GM19238 (cell line): ENCODE data around the gene KLHL42.
A peak's percentile ranks its signal among the peaks of the same experiment; 100 is the strongest.
"Not testable (repeated sequence)": the region's sequence is repeated elsewhere in the genome, so short reads cannot be mapped to it uniquely, and the experiment has no call there.

Source experiments
- DNase-seq: peaks from one replicate; pipeline ENCODE4 v3.0.0; 2011; ENCODE audit warnings: low spot score; ENCODE audit not compliant: insufficient read length

The KLHL42 gene

DNA sequence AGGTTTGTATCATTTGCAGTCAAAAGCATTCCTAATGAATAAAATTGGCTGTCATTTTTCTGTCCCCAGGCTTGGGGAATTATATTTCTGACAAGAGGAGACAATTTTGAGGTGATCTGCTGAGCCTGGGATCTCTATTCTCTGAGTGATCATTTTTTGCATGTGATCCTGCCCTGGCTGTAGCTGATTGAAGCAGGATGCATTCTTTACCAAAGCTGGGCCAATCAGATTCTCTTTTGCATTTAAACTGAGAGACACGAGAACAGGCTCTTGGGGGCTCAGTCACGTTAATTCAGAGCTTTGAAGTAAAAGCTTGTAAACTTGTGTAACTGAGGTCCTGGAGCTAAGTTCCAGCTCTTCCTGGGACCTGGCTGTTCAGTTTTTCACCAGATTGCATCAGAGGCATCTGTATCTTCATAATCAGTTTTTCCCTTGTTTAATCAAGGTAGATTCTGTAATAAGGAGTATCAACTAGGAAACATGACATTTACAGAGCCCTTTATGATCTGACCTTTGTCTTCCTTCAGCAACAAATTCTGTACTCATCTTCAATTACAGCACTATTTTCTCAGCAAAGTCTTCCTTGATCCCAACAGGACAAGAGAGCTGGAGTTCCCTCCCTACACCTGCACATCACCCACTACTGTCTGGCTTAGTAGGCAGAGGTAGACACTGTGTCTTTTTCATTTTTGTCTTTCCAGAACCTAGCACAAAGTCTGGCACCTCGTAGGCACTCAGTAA lies 35.0 kb downstream of the KLHL42 start:
- no peak for DNase-seq

DNA sequence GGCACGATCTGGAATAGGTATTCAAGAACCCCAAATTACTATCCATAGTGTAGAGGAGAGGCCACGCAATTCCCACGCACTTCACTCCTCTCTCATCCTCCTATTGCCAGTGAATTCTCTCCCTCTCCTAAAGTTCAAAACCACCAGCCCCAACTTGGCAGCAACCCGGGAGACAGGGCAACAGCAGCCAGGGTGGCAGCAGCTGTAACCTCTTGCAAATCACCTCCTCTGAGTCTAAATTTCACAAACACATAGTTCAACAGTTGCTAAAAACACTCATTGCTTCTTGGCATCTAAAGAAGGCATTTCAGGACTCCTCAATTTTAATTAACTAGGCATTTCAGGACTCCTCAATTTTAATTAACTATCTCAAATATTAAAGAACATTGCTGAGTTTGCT lies 37.7 kb downstream of the KLHL42 start:
- DNase-seq: no peak

GRCh38 chr12:27818401-27818918 lies 38.4 kb downstream of the KLHL42 start:
- no peak for DNase-seq

DNA sequence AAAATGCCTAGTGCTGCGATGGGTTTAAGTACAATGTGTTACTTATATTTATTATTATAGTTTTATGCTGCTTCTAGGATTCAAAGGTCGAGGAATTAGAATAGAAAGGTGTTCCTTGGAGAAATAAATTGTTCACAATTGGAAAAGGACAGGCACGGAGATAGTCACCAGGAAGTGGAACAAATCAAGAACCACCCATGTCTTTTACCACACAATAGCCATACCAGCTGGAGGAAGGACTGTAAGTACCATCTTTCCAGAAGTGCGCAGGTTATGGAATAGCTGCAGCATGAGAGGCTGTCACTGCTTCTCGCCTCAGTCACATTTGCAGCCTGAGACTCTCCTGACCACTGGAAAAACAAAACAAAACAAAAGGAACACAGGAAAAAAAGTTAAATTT lies 40.5 kb downstream of the KLHL42 start:
- no peak for DNase-seq

GRCh38 chr12:27821259-27821973 lies 41.4 kb downstream of the KLHL42 start:
- peak; percentile 19 for DNase-seq

DNA sequence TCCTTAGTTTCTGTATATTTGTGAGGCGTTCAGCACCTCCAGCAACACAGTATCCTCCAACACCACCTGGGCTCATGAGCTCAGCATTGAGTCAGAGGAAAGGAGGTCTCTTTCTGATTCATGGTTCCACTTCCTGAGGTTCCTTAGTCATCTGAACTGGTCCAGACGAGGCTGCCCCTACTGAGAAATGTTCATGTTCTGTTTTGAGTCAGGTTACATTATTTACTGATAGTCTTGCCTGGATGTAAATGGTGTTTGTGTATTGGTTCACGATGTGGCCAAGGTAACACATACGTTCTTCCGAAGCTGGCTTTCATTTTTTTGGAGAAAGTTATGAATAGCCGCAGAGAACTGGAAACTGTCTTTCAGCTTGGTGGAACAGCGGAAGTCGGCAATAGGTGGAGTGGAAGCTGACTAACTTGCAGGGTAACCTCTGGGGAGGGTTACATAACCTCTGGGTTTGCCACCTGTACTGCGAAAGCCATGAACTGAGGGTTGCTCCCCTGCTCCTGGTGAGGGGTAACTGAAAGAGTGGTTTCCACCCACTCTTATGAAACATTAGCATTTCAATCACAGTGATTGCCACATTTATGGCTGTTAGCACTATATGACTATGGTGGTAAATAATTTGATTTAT lies 42.2 kb downstream of the KLHL42 start:
- peak; percentile 23 for DNase-seq

DNA sequence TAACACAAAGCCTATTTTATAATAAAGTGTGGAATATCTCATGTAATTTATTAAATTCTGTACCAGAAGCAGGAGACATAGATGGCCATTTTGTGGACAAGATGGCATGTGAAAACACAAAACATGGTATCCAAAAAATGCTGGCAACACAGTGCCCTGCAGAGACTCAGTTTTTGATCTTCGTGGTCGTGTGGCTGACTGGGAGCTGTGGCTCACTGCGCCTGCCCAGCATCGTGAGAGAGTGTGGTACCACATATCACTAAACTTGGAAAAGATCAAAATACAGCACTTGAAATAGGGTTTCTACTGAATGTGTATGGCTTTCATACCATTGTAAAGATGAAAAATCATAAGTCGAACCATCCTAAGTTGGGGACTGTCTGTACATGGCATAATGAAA lies 43.0 kb downstream of the KLHL42 start:
- DNase-seq: no peak

DNA sequence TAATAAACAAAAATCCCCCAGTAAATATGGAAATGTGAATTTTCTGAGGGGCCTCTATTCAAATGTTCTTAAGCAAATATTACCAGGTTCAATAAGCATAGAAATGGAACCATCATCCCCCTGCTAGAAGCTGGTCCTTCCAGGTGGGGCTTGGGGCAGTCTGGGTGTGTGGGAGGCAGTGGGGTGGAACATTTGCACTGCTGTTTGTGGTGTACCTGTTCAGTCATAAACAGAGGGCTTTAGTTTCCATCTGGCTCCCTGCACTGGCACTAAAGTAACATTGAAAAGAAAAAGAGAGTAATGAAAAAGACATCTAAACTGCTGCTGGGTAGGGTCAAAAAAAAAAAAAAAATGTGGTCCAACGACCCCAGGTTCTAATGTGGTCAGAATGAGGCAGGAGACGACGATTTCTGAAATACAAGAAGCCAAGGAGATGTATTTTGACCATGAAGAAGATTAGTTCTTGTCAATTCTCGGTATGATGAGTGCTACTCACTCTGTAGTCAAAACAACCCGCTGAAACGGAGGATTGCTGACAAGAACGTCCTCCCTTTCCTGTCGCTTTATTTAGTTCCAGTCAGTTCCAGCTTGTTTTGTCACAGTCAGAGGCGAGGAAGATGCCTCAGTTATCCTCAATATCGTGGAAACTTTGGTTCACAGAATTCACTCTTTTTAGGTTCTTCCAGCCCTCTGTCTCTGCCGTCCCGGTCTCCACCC lies 44.3 kb downstream of the KLHL42 start:
- DNase-seq: peak; percentile 27

DNA sequence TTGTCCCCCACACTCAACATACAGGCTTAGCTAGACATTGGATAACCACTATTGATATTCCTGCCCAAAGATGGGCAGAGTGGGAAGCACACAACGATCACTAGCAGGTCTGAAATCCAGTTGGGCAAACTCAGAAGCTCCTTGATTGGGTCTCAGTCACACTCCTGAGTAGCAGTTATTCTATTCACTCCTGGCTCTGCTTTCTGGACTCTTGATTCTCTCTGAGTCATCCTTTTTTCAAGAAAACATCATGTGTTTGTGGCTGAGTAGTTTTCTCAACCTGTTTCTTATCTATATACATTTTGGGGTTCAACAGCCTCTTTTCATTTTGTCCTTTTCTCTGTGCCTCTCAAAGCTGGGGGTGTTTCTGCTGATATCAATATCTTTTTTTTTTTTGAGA lies 46.0 kb downstream of the KLHL42 start:
- no peak for DNase-seq

DNA sequence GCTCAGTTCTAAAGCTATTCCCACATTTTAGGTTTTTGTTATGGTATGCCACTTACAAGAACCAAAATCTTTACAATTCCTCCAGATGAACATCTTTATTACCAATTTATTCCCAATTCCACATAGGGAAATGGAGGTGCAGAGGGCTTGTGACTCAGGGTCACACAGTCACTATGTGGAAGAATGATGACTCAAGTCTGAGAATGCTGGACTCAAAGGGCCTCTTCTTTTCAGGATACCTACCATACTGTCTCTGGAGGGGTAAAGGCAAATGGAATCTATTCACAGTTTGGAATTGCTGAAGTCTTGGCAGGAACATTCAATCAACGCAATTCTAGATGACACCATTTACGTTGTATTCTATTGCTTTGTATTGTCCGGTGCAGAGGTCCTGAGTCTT lies 48.2 kb downstream of the KLHL42 start:
- DNase-seq: no peak

DNA sequence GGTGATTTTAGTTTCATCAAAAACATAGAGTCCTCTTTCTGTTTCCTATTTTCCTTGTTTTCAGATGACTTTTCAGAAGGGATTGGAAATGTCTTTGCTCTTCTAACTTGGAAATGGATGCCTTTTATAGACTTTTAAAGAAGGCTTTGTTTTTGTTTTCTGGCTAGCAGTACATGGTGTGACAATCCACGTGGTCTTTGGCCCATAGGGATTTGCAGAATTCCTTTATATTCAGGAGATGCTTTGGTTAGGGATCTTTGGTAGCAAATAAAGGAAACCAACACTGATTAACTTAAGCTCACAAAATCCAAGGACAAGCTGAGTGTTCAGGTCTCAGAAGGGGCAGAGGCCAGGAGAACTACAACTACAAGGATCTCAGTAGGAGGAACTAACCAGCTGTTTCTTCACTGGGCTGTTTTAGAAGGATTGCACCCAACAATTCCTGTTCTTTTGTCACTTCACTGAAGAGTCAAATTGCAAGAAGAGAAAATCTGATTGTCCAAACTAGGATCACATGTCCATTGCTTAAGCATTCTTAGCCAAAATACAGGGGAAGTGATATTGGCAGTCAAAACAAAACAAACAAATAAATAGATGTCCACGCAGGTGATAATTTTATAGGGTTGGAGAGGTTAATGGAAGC lies 58.6 kb downstream of the KLHL42 start:
- DNase-seq: no peak

- DNase-seq: no peak
These were observed 60.4 kb downstream of the KLHL42 start for GRCh38 chr12:27840229-27840999.

DNA sequence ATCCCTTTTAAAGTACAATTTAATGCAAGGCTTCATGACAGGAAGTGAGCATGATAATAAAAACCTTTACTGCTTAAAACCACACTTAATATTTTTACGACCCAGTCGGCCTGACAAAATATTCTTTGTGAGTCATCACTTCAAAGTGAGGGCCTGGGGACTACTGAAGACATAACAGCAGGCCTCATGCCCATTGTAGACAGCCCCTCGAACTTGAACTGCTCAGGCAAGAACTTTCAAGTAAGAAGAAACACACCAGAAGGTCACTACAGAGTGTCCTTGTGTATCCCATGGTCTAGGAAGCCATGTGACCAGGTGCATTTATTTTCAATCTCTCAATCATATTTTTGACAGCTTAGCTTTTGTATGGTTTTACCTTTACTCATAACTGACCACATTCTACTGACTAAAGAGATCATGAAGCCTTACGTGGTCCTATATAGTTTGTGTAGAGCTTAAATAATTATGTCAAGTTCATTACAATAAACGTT lies 61.4 kb downstream of the KLHL42 start:
- no peak for DNase-seq

GRCh38 chr12:27843714-27844245 lies 63.7 kb downstream of the KLHL42 start:
- DNase-seq: no peak

DNA sequence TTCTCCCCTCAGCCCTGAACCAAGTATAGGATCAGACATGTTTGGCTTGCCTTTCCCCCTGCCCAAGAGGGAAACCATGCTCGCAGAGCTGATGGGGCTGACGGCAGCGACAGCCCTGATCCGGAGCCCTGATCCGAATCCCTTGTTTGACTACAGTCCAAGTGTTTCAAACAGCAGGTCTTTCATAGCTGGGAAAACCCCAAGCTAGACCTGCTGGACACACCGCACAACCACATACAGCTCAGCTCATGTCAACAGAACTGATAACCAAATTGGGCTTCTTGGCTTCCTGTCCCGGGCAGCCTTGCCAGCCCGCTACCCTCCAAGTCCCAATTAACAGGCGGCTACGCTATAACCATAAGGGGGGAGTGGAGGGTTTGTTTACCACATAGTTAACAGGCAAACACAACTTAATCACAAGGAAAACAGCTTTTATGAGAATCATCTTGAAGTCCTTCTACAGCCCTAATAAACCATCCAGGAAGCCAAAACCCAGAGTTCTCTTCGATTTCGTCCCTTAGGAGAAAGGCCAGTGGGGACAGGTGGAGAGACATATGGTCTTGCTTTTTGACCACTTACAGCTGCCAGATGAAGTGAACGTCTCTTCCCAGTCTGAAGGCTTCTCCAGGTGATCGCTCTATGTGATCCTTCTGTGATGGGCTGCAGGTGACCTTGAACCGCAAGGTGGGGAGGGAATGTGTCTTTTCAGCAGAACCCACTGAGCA lies 64.5 kb downstream of the KLHL42 start:
- no peak for DNase-seq

DNA sequence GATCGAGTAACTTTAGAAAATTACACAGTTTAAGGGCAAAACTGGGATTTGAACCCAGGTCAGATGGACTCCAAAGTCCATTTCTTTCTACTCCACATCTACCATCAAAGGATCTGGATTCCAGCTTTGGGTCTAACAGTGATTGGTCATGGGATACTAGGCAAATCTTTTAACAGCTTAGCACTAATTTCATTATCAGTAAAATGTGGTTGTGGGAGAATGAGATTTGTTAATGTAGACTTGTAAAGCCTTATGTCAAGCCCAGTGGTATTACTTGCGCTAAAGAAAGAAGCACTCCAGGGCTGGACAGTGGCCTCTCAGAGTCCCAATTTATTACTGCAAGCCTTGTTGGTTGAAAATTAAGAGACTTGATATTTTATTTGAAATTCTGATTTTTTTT lies 65.2 kb downstream of the KLHL42 start:
- DNase-seq: no peak

DNA sequence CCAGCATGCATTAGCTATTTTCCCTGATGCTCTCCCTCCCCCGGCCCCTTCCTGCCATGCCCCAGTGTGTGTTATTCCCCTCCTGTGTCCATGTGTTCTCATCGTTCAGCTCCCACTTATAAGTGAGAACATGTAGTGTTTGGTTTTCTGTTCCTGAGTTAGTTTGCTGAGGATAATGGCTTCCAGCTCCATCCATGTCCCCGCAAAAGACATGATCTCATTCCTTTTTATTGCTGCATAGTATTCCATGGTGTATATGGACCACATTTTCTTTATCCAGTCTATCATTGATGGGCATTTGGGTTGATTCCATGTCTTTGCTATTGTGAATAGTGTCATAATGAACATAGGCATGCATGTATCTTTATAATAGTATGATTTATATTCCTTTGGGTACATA lies 65.7 kb downstream of the KLHL42 start:
- not testable (repeated sequence) for DNase-seq

DNA sequence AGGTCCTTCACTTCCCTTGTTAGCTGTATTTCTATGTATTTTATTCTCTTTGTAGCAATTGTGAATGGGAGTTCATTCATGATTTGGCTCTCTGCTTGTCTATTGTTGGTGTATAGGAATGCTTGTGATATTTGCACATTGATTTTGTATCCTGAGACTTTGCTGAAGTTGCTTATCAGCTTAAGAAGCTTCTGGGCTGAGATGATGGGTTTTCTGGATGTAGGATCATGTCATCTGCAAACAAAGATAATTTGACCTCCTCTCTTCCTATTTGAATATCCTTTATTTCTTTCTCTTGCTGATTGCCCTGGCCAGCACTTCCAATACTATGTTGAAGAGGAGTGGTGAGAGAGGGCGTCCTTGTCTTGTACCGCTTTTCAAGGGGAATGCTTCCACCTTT lies 67.3 kb downstream of the KLHL42 start:
- not testable (repeated sequence) for DNase-seq

DNA sequence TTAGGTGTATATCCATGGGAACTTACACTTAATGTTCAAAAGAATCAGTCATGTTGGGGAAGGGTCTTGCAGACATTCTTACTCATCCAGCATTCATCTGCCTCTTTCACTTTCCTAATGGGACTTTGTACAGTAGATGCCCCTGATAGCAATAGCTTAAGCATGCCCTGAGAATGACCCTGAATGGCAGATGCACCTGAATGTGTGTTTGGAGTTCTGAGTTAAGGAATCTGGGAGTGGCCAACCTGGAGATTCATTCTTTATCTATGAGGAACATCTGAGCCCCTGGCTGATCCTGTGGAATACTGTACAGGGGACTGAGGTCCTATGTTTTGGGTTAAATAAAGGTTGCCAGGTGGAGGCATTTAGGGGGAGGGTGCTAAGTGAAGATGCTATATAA lies 71.3 kb downstream of the KLHL42 start:
- no peak for DNase-seq
